ENCODE measurements around the gene AKAP13. TPM values are rescaled to one million over a fixed set of nuclear protein-coding genes. Genes with fewer than 3 reads are reported as not detected.

AKAP13 gene
- polyA plus RNA-seq, 2 donors, result 27.6 to 35.7 TPM

GRCh38 chr15:85730001-85730820 lies 349.8 kb downstream of the AKAP13 start:
- no peaks in the 10 kb centered on the region for H3K27me3 ChIP-seq (ENCODE audit: control insufficient read depth in 1 of 2, insufficient read depth in 2 of 2, low read length in 2 of 2)
- WGBS, 2 donors, result 30 to 36% methylated on average over 5 of the region's 5 CpGs
- no peak overlapping the region for H3K4me3 ChIP-seq (ENCODE audit: low read depth in 1 of 2, low read length in 2 of 2)
- no peaks in the 10 kb centered on the region for H3K9me3 ChIP-seq (ENCODE audit: control insufficient read depth in 2 of 2, insufficient read depth in 1 of 2, low read depth in 1 of 2, low read length in 1 of 2)
- H3K36me3 ChIP-seq (ENCODE audit: control insufficient read depth in 2 of 2, insufficient read depth in 2 of 2, low read length in 1 of 2), result peaks cover 2 to 12% of the 10 kb centered on the region in 2 donors
- H3K4me1 ChIP-seq (ENCODE audit: control insufficient read depth in 2 of 2, insufficient read depth in 2 of 2, low read length in 1 of 2), result no peaks in the 10 kb centered on the region
- no peak overlapping the region for H3K27ac ChIP-seq (ENCODE audit: low read depth in 2 of 2, low read length in 1 of 2)

- Histone ChIP-seq H3K36me3 (ENCODE audit: control insufficient read depth in 2 of 2, insufficient read depth in 2 of 2, low read length in 1 of 2) (peaks cover 5 to 15% of the 10 kb centered on the region in 2 donors), H3K4me1 (ENCODE audit: control insufficient read depth in 2 of 2, insufficient read depth in 2 of 2, low read length in 1 of 2) (no peaks in the 10 kb centered on the region), H3K4me3 (ENCODE audit: low read depth in 1 of 2, low read length in 2 of 2) (no peak overlapping the region), H3K9me3 (ENCODE audit: control insufficient read depth in 2 of 2, insufficient read depth in 1 of 2, low read depth in 1 of 2, low read length in 1 of 2) (no peaks in the 10 kb centered on the region), H3K27ac (ENCODE audit: low read depth in 2 of 2, low read length in 1 of 2) (no peak overlapping the region), H3K27me3 (ENCODE audit: control insufficient read depth in 1 of 2, insufficient read depth in 2 of 2, low read length in 2 of 2) (no peaks in the 10 kb centered on the region)
Observed at GRCh38 chr15:85733416-85733815, 353.0 kb downstream of the AKAP13 start.

GRCh38 chr15:85737061-85737460 lies 356.7 kb downstream of the AKAP13 start:
- 93 to 96% methylated on average over 6 of the region's 6 CpGs for WGBS, 2 donors
- H3K36me3 ChIP-seq (ENCODE audit: control insufficient read depth in 2 of 2, insufficient read depth in 2 of 2, low read length in 1 of 2), result peaks cover 14 to 28% of the 10 kb centered on the region in 2 donors
- no peaks in the 10 kb centered on the region for H3K4me1 ChIP-seq (ENCODE audit: control insufficient read depth in 2 of 2, insufficient read depth in 2 of 2, low read length in 1 of 2)
- H3K9me3 ChIP-seq (ENCODE audit: control insufficient read depth in 2 of 2, insufficient read depth in 1 of 2, low read depth in 1 of 2, low read length in 1 of 2), result no peaks in the 10 kb centered on the region
- no peak overlapping the region for H3K4me3 ChIP-seq (ENCODE audit: low read depth in 1 of 2, low read length in 2 of 2)
- no peak overlapping the region for H3K27ac ChIP-seq (ENCODE audit: low read depth in 2 of 2, low read length in 1 of 2)
- no peaks in the 10 kb centered on the region for H3K27me3 ChIP-seq (ENCODE audit: control insufficient read depth in 1 of 2, insufficient read depth in 2 of 2, low read length in 2 of 2)

- Histone ChIP-seq H3K36me3 (ENCODE audit: control insufficient read depth in 2 of 2, insufficient read depth in 2 of 2, low read length in 1 of 2) (peaks cover 19 to 47% of the 10 kb centered on the region in 2 donors), H3K9me3 (ENCODE audit: control insufficient read depth in 2 of 2, insufficient read depth in 1 of 2, low read depth in 1 of 2, low read length in 1 of 2) (no peaks in the 10 kb centered on the region), H3K4me3 (ENCODE audit: low read depth in 1 of 2, low read length in 2 of 2) (no peak overlapping the region), H3K4me1 (ENCODE audit: control insufficient read depth in 2 of 2, insufficient read depth in 2 of 2, low read length in 1 of 2) (no peaks in the 10 kb centered on the region), H3K27me3 (ENCODE audit: control insufficient read depth in 1 of 2, insufficient read depth in 2 of 2, low read length in 2 of 2) (no peaks in the 10 kb centered on the region), H3K27ac (ENCODE audit: low read depth in 2 of 2, low read length in 1 of 2) (no peak overlapping the region)
- WGBS, 2 donors, result 95% methylated on average over 20 of the region's 20 CpGs
Observed at GRCh38 chr15:85741021-85741421, 360.6 kb downstream of the AKAP13 start.

- H3K4me3 ChIP-seq (ENCODE audit: low read depth in 1 of 2, low read length in 2 of 2), result no peak overlapping the region
- no peaks in the 10 kb centered on the region for H3K4me1 ChIP-seq (ENCODE audit: control insufficient read depth in 2 of 2, insufficient read depth in 2 of 2, low read length in 1 of 2)
- WGBS, 2 donors, result 91 to 95% methylated on average over 11 of the region's 11 CpGs
- H3K36me3 ChIP-seq (ENCODE audit: control insufficient read depth in 2 of 2, insufficient read depth in 2 of 2, low read length in 1 of 2), result peaks cover 16 to 44% of the 10 kb centered on the region in 2 donors
- no peaks in the 10 kb centered on the region for H3K9me3 ChIP-seq (ENCODE audit: control insufficient read depth in 2 of 2, insufficient read depth in 1 of 2, low read depth in 1 of 2, low read length in 1 of 2)
- no peak overlapping the region for H3K27ac ChIP-seq (ENCODE audit: low read depth in 2 of 2, low read length in 1 of 2)
- no peaks in the 10 kb centered on the region for H3K27me3 ChIP-seq (ENCODE audit: control insufficient read depth in 1 of 2, insufficient read depth in 2 of 2, low read length in 2 of 2)
Observed at GRCh38 chr15:85741662-85742061, 361.3 kb downstream of the AKAP13 start.

GRCh38 chr15:85742186-85742821 lies 361.9 kb downstream of the AKAP13 start:
- 57 to 60% methylated on average over 8 of the region's 8 CpGs for WGBS, 2 donors
- no peaks in the 10 kb centered on the region for H3K4me1 ChIP-seq (ENCODE audit: control insufficient read depth in 2 of 2, insufficient read depth in 2 of 2, low read length in 1 of 2)
- no peak overlapping the region for H3K27ac ChIP-seq (ENCODE audit: low read depth in 2 of 2, low read length in 1 of 2)
- no peaks in the 10 kb centered on the region for H3K27me3 ChIP-seq (ENCODE audit: control insufficient read depth in 1 of 2, insufficient read depth in 2 of 2, low read length in 2 of 2)
- no peaks in the 10 kb centered on the region for H3K9me3 ChIP-seq (ENCODE audit: control insufficient read depth in 2 of 2, insufficient read depth in 1 of 2, low read depth in 1 of 2, low read length in 1 of 2)
- no peak overlapping the region for H3K4me3 ChIP-seq (ENCODE audit: low read depth in 1 of 2, low read length in 2 of 2)
- H3K36me3 ChIP-seq (ENCODE audit: control insufficient read depth in 2 of 2, insufficient read depth in 2 of 2, low read length in 1 of 2), result peaks cover 16 to 46% of the 10 kb centered on the region in 2 donors

- no peaks in the 10 kb centered on the region for H3K27me3 ChIP-seq (ENCODE audit: control insufficient read depth in 1 of 2, insufficient read depth in 2 of 2, low read length in 2 of 2)
- H3K36me3 ChIP-seq (ENCODE audit: control insufficient read depth in 2 of 2, insufficient read depth in 2 of 2, low read length in 1 of 2), result peaks cover 14 to 50% of the 10 kb centered on the region in 2 donors
- 74 to 79% methylated on average over 14 of the region's 14 CpGs for WGBS, 2 donors
- no peak overlapping the region for H3K27ac ChIP-seq (ENCODE audit: low read depth in 2 of 2, low read length in 1 of 2)
- H3K4me3 ChIP-seq (ENCODE audit: low read depth in 1 of 2, low read length in 2 of 2), result no peak overlapping the region
- H3K9me3 ChIP-seq (ENCODE audit: control insufficient read depth in 2 of 2, insufficient read depth in 1 of 2, low read depth in 1 of 2, low read length in 1 of 2), result no peaks in the 10 kb centered on the region
- peaks cover 0 to under 1% of the 10 kb centered on the region in 2 donors for H3K4me1 ChIP-seq (ENCODE audit: control insufficient read depth in 2 of 2, insufficient read depth in 2 of 2, low read length in 1 of 2)
Observed at GRCh38 chr15:85743392-85744055, 363.1 kb downstream of the AKAP13 start.

- no peak overlapping the region for H3K27ac ChIP-seq (ENCODE audit: low read depth in 2 of 2, low read length in 1 of 2)
- H3K4me1 ChIP-seq (ENCODE audit: control insufficient read depth in 2 of 2, insufficient read depth in 2 of 2, low read length in 1 of 2), result peaks cover 0 to 3% of the 10 kb centered on the region in 2 donors
- H3K27me3 ChIP-seq (ENCODE audit: control insufficient read depth in 1 of 2, insufficient read depth in 2 of 2, low read length in 2 of 2), result no peaks in the 10 kb centered on the region
- no peaks in the 10 kb centered on the region for H3K9me3 ChIP-seq (ENCODE audit: control insufficient read depth in 2 of 2, insufficient read depth in 1 of 2, low read depth in 1 of 2, low read length in 1 of 2)
- WGBS, 2 donors, result 92 to 94% methylated on average over 10 of the region's 10 CpGs
- H3K4me3 ChIP-seq (ENCODE audit: low read depth in 1 of 2, low read length in 2 of 2), result no peak overlapping the region
- H3K36me3 ChIP-seq (ENCODE audit: control insufficient read depth in 2 of 2, insufficient read depth in 2 of 2, low read length in 1 of 2), result peaks cover 12 to 54% of the 10 kb centered on the region in 2 donors
Observed at GRCh38 chr15:85744579-85744978, 364.2 kb downstream of the AKAP13 start.

GRCh38 chr15:85745023-85745422 lies 364.6 kb downstream of the AKAP13 start:
- Histone ChIP-seq H3K27me3 (ENCODE audit: control insufficient read depth in 1 of 2, insufficient read depth in 2 of 2, low read length in 2 of 2) (no peaks in the 10 kb centered on the region), H3K36me3 (ENCODE audit: control insufficient read depth in 2 of 2, insufficient read depth in 2 of 2, low read length in 1 of 2) (peaks cover 12 to 53% of the 10 kb centered on the region in 2 donors), H3K9me3 (ENCODE audit: control insufficient read depth in 2 of 2, insufficient read depth in 1 of 2, low read depth in 1 of 2, low read length in 1 of 2) (no peaks in the 10 kb centered on the region), H3K4me1 (ENCODE audit: control insufficient read depth in 2 of 2, insufficient read depth in 2 of 2, low read length in 1 of 2) (peaks cover 0 to 3% of the 10 kb centered on the region in 2 donors), H3K27ac (ENCODE audit: low read depth in 2 of 2, low read length in 1 of 2) (no peak overlapping the region), H3K4me3 (ENCODE audit: low read depth in 1 of 2, low read length in 2 of 2) (no peak overlapping the region)
- 87 to 89% methylated on average over 12 of the region's 12 CpGs for whole genome bisulfite sequencing, 2 donors

All from esophagus (tissue), 2 donors.